Thyroid gland (tissue), 4 donors: ENCODE measurements around the gene HEPACAM. TPM values are rescaled to one million over a fixed set of nuclear protein-coding genes. Genes with fewer than 3 reads are reported as not detected.

Source experiments
- DNase-seq, 2 donors: peaks; one replicate each; pipeline ENCODE4 v3.0.0-alpha.2; 2019
- H3K27ac ChIP-seq, 3 donors: fragments of 200-600 bp; sonication (generic); 1 replicate in 2 of 3; 2 replicates in 1 of 3; pipeline ENCODE4 v1.5.1; 2016 to 2019; ENCODE audit warnings: mild to moderate bottlenecking in 1 of 3, moderate library complexity in 1 of 3
- H3K27me3 ChIP-seq: fragments of 200-600 bp; sonication (generic); one replicate; pipeline ENCODE4 v1.5.1; 2019
- H3K36me3 ChIP-seq, 2 donors: fragments of 200-600 bp; sonication (generic); one replicate each; pipeline ENCODE4 v1.5.1; 2016 to 2019
- H3K4me1 ChIP-seq, 2 donors: fragments of 200-600 bp; sonication (generic); one replicate each; pipeline ENCODE4 v1.5.1; 2017 to 2019
- H3K4me3 ChIP-seq, 3 donors: fragments of 200-600 bp; sonication (generic); replicated peaks in 1 of 3; 1 replicate in 2 of 3; 2 replicates in 1 of 3; pipeline ENCODE4 v1.5.1; 2016; ENCODE audit warnings: mild to moderate bottlenecking in 1 of 3
- H3K9me3 ChIP-seq: fragments of 200-600 bp; sonication (generic); one replicate; pipeline ENCODE4 v1.5.1; 2017
- POLR2A ChIP-seq, 2 donors: fragments of 450-650 bp; IDR thresholded peaks; one replicate each; pipeline ENCODE4 v1.6.1; 2017; ENCODE audit warnings: antibody characterized with exemption in 2 of 2, mild to moderate bottlenecking in 2 of 2, moderate library complexity in 1 of 2
- WGBS, 2 donors: methylation state at CpG; one replicate each; pipeline ENCODE4 v1.1.5; 2017; 5-methylcytosine and 5-hydroxymethylcytosine counted together
- intact Hi-C: fragments of 100-400 bp; cut with DNase I; formaldehyde crosslinking; loops from one replicate; pipeline ENCODE4 v1.15.1; 2023
- total RNA-seq, 4 donors: library from RNA; depleted of rRNA; stranded (reverse); fragments of >200 nt; gene quantifications; one replicate each; pipeline ENCODE4 v1.2.3, GENCODE V29; 2016
- TF ChIP-seq, protein P1 (sequence below), 6 experiments: fragments of 200-600 bp in 3 of 6; fragments of 450-650 bp in 3 of 6; sonication (generic) in 3 of 6; IDR thresholded peaks; one replicate each; pipeline ENCODE4 v1.5.1; 2016 to 2019; ENCODE audit warnings: antibody characterized with exemption in 6 of 6, mild to moderate bottlenecking in 2 of 6, inconsistent platforms in 1 of 6, moderate library complexity in 1 of 6

HEPACAM gene, protein sequence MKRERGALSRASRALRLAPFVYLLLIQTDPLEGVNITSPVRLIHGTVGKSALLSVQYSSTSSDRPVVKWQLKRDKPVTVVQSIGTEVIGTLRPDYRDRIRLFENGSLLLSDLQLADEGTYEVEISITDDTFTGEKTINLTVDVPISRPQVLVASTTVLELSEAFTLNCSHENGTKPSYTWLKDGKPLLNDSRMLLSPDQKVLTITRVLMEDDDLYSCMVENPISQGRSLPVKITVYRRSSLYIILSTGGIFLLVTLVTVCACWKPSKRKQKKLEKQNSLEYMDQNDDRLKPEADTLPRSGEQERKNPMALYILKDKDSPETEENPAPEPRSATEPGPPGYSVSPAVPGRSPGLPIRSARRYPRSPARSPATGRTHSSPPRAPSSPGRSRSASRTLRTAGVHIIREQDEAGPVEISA
- total RNA-seq, result 1 to 10 TPM in 1 of 4 donors, under 1 TPM in 2, not detected in 1; 0.27 to 1.1 (median 0.45) TPM

DNA sequence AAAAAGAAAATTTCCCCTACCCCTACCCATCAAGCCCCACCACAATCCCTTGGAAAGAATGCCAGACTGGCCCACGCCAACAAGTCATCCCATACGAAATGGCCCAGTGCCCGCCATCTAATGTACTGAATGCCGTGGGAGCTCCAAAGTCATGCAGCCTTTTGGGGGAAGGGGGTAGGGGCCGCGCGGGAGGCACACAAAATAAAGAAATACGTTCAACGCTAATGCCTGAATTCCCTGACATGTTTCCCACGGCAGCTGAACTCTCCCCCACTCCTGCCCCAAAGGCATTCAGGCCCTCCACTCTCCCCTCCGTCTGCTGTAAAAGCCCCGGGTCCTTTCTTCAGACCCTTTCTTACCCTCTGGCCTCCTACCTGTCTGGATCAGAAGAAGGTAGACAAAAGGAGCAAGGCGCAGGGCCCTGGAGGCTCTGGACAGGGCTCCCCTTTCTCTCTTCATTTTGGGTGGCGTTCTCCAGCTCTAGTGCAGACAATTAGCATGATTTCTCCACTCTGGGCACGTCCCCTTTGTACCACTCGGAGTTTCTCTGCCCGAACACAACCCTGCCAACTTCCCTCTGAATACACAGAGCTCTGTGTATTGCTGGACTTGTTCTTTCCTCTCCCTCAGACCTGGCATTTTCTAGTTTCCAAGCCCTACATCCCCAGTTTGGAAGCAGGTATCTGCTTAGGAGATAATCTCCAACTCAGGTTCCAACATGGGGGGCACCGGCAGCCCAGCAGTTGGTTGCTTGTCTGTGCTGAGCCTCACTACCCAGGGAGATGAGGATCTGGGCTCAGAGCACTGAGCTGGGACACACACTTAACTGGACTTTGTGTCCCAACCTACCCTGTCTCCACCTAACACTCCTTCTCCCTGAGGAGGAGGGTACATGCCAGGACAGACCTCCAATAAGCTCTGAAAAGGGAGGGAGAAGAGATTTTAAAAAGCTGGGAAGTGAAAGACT, at the start of gene HEPACAM:
Gene HEPACAM (minus strand): TSS at position 500 of the 967 bp plus-strand sequence. CDS start 41 bp downstream, at position 459.
- H3K27me3 ChIP-seq, result no peaks in the 10 kb centered on the region
- H3K36me3 ChIP-seq, result no peaks in the 10 kb centered on the region
- no peak within 1 kb of the TSS for H3K27ac ChIP-seq
- 85% methylated on average over 18 of the region's 18 CpGs for WGBS, 2 donors
- DNase-seq, result no peak
- no peak within 1 kb of the TSS for H3K4me3 ChIP-seq
- TF ChIP-seq, protein P1, sequence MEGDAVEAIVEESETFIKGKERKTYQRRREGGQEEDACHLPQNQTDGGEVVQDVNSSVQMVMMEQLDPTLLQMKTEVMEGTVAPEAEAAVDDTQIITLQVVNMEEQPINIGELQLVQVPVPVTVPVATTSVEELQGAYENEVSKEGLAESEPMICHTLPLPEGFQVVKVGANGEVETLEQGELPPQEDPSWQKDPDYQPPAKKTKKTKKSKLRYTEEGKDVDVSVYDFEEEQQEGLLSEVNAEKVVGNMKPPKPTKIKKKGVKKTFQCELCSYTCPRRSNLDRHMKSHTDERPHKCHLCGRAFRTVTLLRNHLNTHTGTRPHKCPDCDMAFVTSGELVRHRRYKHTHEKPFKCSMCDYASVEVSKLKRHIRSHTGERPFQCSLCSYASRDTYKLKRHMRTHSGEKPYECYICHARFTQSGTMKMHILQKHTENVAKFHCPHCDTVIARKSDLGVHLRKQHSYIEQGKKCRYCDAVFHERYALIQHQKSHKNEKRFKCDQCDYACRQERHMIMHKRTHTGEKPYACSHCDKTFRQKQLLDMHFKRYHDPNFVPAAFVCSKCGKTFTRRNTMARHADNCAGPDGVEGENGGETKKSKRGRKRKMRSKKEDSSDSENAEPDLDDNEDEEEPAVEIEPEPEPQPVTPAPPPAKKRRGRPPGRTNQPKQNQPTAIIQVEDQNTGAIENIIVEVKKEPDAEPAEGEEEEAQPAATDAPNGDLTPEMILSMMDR (IDR thresholded peaks at IDR 0.05), result no peak
- no peak for TF ChIP-seq POLR2A (IDR thresholded peaks at IDR 0.05)
- no peaks in the 10 kb centered on the region for H3K4me1 ChIP-seq
- intact Hi-C loops, result no loop called here
- H3K9me3 ChIP-seq, result no peaks in the 10 kb centered on the region

DNA sequence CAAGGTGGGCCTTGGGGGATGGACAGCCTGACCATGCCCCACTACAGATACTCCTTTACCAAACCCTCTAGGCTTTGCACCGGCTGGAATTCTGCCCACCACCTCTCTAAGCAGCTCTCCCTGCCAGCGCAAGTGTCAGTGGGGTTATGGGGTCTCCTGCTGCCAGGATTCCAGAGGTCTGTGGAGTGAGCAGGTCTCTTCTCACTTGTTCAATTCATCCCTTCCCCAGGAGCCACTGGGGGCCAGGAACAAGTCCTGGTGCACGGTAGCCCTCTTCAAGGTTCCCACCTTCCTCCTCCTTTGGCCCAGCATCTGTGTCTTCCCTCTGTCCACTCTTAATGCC, 48.6 kb upstream of the HEPACAM start:
- 85 to 98% methylated on average over 3 of the region's 3 CpGs for WGBS, 2 donors
- Histone ChIP-seq H3K9me3 (no peaks in the 10 kb centered on the region), H3K4me3 (no peak overlapping the region), H3K27ac (no peak overlapping the region), H3K36me3 (no peaks in the 10 kb centered on the region), H3K27me3 (no peaks in the 10 kb centered on the region), H3K4me1 (no peaks in the 10 kb centered on the region)
- no peak for TF ChIP-seq POLR2A (IDR thresholded peaks at IDR 0.05)
- TF ChIP-seq, protein P1 (IDR thresholded peaks at IDR 0.05), result no peak
- intact Hi-C loops, result no loop called here
- no peak for DNase-seq

DNA sequence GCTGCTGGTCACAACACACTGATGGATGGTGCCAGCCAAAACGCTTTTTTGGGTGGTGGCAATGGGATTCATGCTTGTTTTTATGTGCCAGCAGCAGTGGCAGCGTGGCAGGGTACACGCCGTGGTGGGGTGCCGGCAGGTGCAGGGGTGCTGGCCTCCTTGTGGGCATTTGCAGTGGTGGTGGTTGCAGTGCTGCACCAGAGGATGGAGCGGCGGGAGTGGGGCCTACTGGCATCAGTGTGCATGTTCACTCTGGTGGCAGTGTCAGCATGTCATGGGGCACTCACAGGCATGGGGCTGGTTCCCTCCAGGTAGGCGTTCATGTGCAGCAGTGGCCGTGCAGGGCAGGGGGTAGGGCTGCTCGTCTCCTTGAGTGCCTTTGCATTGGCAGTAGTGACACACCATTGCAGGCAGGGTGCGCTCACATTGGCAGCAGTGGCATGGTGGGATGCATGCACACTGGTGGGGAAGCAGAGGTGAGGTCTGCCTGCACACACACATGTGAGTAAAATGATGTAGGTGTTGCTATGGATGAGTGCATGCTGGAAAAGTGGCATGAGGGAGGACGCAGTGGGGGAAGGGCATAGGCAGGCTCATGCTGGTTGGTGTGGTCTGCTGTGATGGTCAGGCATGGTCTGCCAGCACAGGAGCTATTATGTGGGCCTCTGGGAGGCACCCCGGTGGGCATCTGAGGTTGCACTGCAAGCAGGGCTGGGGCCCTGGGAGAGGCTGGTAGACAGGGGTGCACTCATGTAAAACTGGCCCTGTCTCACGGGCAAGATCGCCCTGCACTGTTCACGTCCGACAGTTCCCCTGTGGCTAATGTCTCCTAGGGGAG, 48.0 kb upstream of the HEPACAM start:
- 91 to 92% methylated on average over 13 to 14 of the region's 17 CpGs for WGBS, 2 donors
- Histone ChIP-seq H3K9me3 (no peaks in the 10 kb centered on the region), H3K27ac (no peak overlapping the region), H3K4me3 (no peak overlapping the region), H3K4me1 (no peaks in the 10 kb centered on the region), H3K27me3 (no peaks in the 10 kb centered on the region), H3K36me3 (no peaks in the 10 kb centered on the region)
- intact Hi-C loops, result no loop called here
- DNase-seq, result no peak
- TF ChIP-seq, protein P1 (IDR thresholded peaks at IDR 0.05), result no peak
- TF ChIP-seq POLR2A (IDR thresholded peaks at IDR 0.05), result no peak

DNA sequence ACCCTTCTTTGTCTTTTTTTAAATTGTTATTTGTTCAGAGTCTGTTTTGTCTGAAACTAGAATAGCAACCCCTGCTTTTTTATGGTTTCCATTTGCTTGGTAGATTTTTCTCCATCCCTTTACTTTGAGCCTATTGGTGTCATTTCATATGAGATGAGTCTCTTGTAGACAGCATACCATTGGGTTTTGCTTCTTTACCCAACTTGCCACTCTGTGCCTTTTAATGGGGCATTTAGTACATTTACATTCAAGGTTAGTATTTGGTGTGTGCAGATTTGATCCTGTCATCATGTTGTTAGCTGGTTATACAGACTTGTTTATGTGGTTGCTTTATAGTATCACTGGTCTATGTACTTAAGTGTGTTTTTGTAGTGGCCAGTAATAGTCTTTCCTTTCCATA, 46.2 kb upstream of the HEPACAM start:
- Histone ChIP-seq H3K36me3 (no peaks in the 10 kb centered on the region), H3K27ac (no peak overlapping the region), H3K4me1 (no peaks in the 10 kb centered on the region), H3K9me3 (no peaks in the 10 kb centered on the region), H3K27me3 (no peaks in the 10 kb centered on the region), H3K4me3 (no peak overlapping the region)
- no peak for DNase-seq
- TF ChIP-seq, protein P1 (IDR thresholded peaks at IDR 0.05), result no peak
- no peak for TF ChIP-seq POLR2A (IDR thresholded peaks at IDR 0.05)
- intact Hi-C loops, result no loop called here
